Hematopoietic multipotent progenitor cell treated with erythropoietin and hydrocortisone succinate and interleukin-3 and kit ligand, for 15 days (in vitro differentiated cells): ENCODE results near the gene FMN2.
"Not testable (repeated sequence)": the region's sequence is repeated elsewhere in the genome, so short reads cannot be mapped to it uniquely, and the experiment has no call there.

ENCODE experiments used
- DNase-seq: peaks from one replicate; pipeline ENCODE4 v3.0.0-alpha.2; 2015; ENCODE audit warnings: low spot score

The FMN2 gene

GRCh38 chr1:240254778-240255291, 163.2 kb downstream of the FMN2 start:
- DNase-seq, result no peak

- DNase-seq, result no peak
Observed at GRCh38 chr1:240255922-240256321, 164.2 kb downstream of the FMN2 start.

GRCh38 chr1:240256836-240257503, 165.3 kb downstream of the FMN2 start:
- no peak for DNase-seq

GRCh38 chr1:240258910-240259309, 167.2 kb downstream of the FMN2 start:
- no peak for DNase-seq

- DNase-seq, result not testable (repeated sequence)
Observed at GRCh38 chr1:240264494-240264893, 172.8 kb downstream of the FMN2 start.

- DNase-seq, result no peak
Observed at GRCh38 chr1:240271081-240271480, 179.4 kb downstream of the FMN2 start.

- no peak for DNase-seq
Observed at GRCh38 chr1:240274569-240274968, 182.9 kb downstream of the FMN2 start.

GRCh38 chr1:240275219-240275618, 183.5 kb downstream of the FMN2 start:
- DNase-seq, result not testable (repeated sequence)

GRCh38 chr1:240278082-240278481, 186.4 kb downstream of the FMN2 start:
- no peak for DNase-seq

GRCh38 chr1:240280560-240281322, 189.1 kb downstream of the FMN2 start:
- DNase-seq, result no peak

- DNase-seq, result no peak
Observed at GRCh38 chr1:240282061-240282830, 190.6 kb downstream of the FMN2 start.

- no peak for DNase-seq
Observed at GRCh38 chr1:240284656-240285414, 193.2 kb downstream of the FMN2 start.

GRCh38 chr1:240285540-240285939, 193.9 kb downstream of the FMN2 start:
- DNase-seq, result no peak

GRCh38 chr1:240287722-240288121, 196.0 kb downstream of the FMN2 start:
- DNase-seq, result no peak

- DNase-seq, result no peak
Observed at GRCh38 chr1:240293706-240294105, 202.0 kb downstream of the FMN2 start.

GRCh38 chr1:240294566-240294965, 202.9 kb downstream of the FMN2 start:
- DNase-seq, result no peak

- DNase-seq, result no peak
Observed at GRCh38 chr1:240295811-240296210, 204.1 kb downstream of the FMN2 start.

- no peak for DNase-seq
Observed at GRCh38 chr1:240304466-240304865, 212.8 kb downstream of the FMN2 start.

- no peak for DNase-seq
Observed at GRCh38 chr1:240306673-240307072, 215.0 kb downstream of the FMN2 start.

- no peak for DNase-seq
Observed at GRCh38 chr1:240308096-240308495, 216.4 kb downstream of the FMN2 start.

GRCh38 chr1:240309769-240310168, 218.1 kb downstream of the FMN2 start:
- no peak for DNase-seq
